HepG2 (cell line): ENCODE data around the gene SFXN2. TPM values are rescaled to one million over a fixed set of nuclear protein-coding genes. Genes with fewer than 3 reads are reported as not detected.

Source experiments
- CBX2 ChIP-seq, 2 experiments: fragments of 200-600 bp in 1 of 2; sonication (generic); formaldehyde crosslinking in 1 of 2; IDR thresholded peaks; 2 replicates each; pipeline versions ENCODE4 v1.7.0 to v1.8.1; 2018 to 2022; ENCODE audit warnings: low read depth in 2 of 2, low read length in 1 of 2, mild to moderate bottlenecking in 1 of 2, missing genetic modification reagents in 1 of 2
- ELF3 ChIP-seq: IDR thresholded peaks from 2 replicates; pipeline ENCODE4 v1.6.1; 2016; ENCODE audit warnings: missing genetic modification reagents, missing compliant biosample characterization
- HDAC1 ChIP-seq: sonication (generic); formaldehyde crosslinking; IDR thresholded peaks from 2 replicates; pipeline ENCODE4 v1.5.1; 2020; ENCODE audit warnings: mild to moderate bottlenecking, missing genetic modification reagents
- HDAC2 ChIP-seq: sonication (generic); formaldehyde crosslinking; IDR thresholded peaks from 2 replicates; pipeline ENCODE4 v1.4.0; 2020; ENCODE audit warnings: missing genetic modification reagents
- HNF4A ChIP-seq: sonication (generic); formaldehyde crosslinking; IDR thresholded peaks from 2 replicates; pipeline ENCODE4 v1.4.0; 2020; ENCODE audit warnings: missing genetic modification reagents
- HNRNPL ChIP-seq: fragments of 200-400 bp; formaldehyde crosslinking; IDR thresholded peaks from 2 replicates; pipeline ENCODE4 v1.6.1; 2017; ENCODE audit warnings: mild to moderate bottlenecking, low read depth, low read length
- HOXA3 ChIP-seq: sonication (generic); formaldehyde crosslinking; IDR thresholded peaks from 2 replicates; pipeline ENCODE4 v1.5.0; 2020; ENCODE audit warnings: missing genetic modification reagents
- RCOR2 ChIP-seq: IDR thresholded peaks from 2 replicates; pipeline ENCODE4 v1.6.1; 2016; ENCODE audit warnings: missing biosample characterization, missing genetic modification reagents
- RXRA ChIP-seq: sonication (generic); formaldehyde crosslinking; IDR thresholded peaks from 2 replicates; pipeline ENCODE4 v1.5.1; 2020; ENCODE audit warnings: missing genetic modification reagents
- SALL1 ChIP-seq: sonication (generic); formaldehyde crosslinking; IDR thresholded peaks from 2 replicates; pipeline ENCODE4 v1.8.0; 2022; ENCODE audit warnings: mild to moderate bottlenecking, missing genetic modification reagents
- SMARCC2 ChIP-seq: fragments of 450-650 bp; IDR thresholded peaks from 2 replicates; pipeline ENCODE4 v1.6.1; 2017; ENCODE audit warnings: antibody characterized with exemption, mild to moderate bottlenecking
- SOX6 ChIP-seq, 2 experiments: fragments of 450-650 bp in 1 of 2; sonication (generic) in 1 of 2; formaldehyde crosslinking in 1 of 2; IDR thresholded peaks; 2 replicates each; pipeline versions ENCODE4 v1.4.0 to v1.6.1; 2017 to 2020; ENCODE audit warnings: antibody characterized with exemption in 1 of 2, mild to moderate bottlenecking in 1 of 2, missing genetic modification reagents in 1 of 2
- SRSF4 ChIP-seq: fragments of 200-400 bp; formaldehyde crosslinking; IDR thresholded peaks from one replicate; pipeline ENCODE4 v1.6.1; 2018; ENCODE audit warnings: mild to moderate bottlenecking, low read depth, low read length, moderate library complexity; ENCODE audit not compliant: poor library complexity, severe bottlenecking
- XRCC5 ChIP-seq: fragments of 200-400 bp; formaldehyde crosslinking; optimal IDR thresholded peaks from 2 replicates; pipeline ENCODE3; 2017; ENCODE audit warnings: mild to moderate bottlenecking, low read length
- ZBTB20 ChIP-seq: sonication (generic); formaldehyde crosslinking; IDR thresholded peaks from 2 replicates; pipeline ENCODE4 v1.8.1; 2023; ENCODE audit warnings: missing genetic modification reagents, low read depth, mild to moderate bottlenecking, borderline replicate concordance
- ZFP36 ChIP-seq: fragments of 150-350 bp; IDR thresholded peaks from 2 replicates; pipeline ENCODE4 v1.6.1; 2018; ENCODE audit warnings: borderline replicate concordance, low read length, low read depth; ENCODE audit not compliant: partially characterized antibody
- ZNF17 ChIP-seq: sonication (generic); formaldehyde crosslinking; IDR thresholded peaks from 2 replicates; pipeline ENCODE4 v1.5.0; 2020; ENCODE audit warnings: mild to moderate bottlenecking, missing genetic modification reagents
- ZNF552 ChIP-seq: sonication (generic); formaldehyde crosslinking; IDR thresholded peaks from 2 replicates; pipeline ENCODE4 v1.9.0; 2022; ENCODE audit warnings: missing genetic modification reagents, mild to moderate bottlenecking, borderline replicate concordance
- ZNF589 ChIP-seq: sonication (generic); formaldehyde crosslinking; conservative IDR thresholded peaks from 2 replicates; pipeline ENCODE4 v1.8.0; 2022; ENCODE audit warnings: mild to moderate bottlenecking, moderate library complexity, missing genetic modification reagents
- ZSCAN31 ChIP-seq: sonication (generic); formaldehyde crosslinking; IDR thresholded peaks from 2 replicates; pipeline ENCODE4 v1.5.0; 2020; ENCODE audit warnings: low read depth, mild to moderate bottlenecking, missing genetic modification reagents
- polyA plus RNA-seq, 8 experiments: library from polyadenylated mRNA; depleted of rRNA in 3 of 8; stranded (reverse) in 7 of 8; unstranded in 1 of 8; fragments of >200 nt; fragmentation: Illumina TruSeq in 4 of 8; extraction: Trizol in 4 of 8; gene quantifications; 2 replicates each; pipeline versions ENCODE4 v1.2.1 to v1.2.3, GENCODE V29; 2011 to 2016; ENCODE audit warnings: low read depth in 4 of 8, missing spikeins in 1 of 8, mixed read lengths in 1 of 8; ENCODE audit not compliant: insufficient read depth in 1 of 8
- total RNA-seq, 5 experiments: library from RNA; depleted of rRNA; stranded (reverse); fragments of >200 nt; fragmentation: Illumina TruSeq; extraction: Trizol; gene quantifications; 2 replicates each; pipeline ENCODE4 v1.2.3, GENCODE V29; 2016; ENCODE audit warnings: low read depth in 1 of 5
- TF ChIP-seq, protein P1 (sequence below): sonication (generic); formaldehyde crosslinking; IDR thresholded peaks from 2 replicates; pipeline ENCODE4 v1.4.0; 2020; ENCODE audit warnings: missing genetic modification reagents
- TF ChIP-seq, protein P2 (sequence below): sonication (generic); formaldehyde crosslinking; IDR thresholded peaks from 2 replicates; pipeline ENCODE4 v1.5.1; 2020; ENCODE audit warnings: mild to moderate bottlenecking, moderate library complexity, missing genetic modification reagents

The SFXN2 gene
- total and polyA plus RNA-seq, 2 of the 13 experiments (the other 11 are each of a cell fraction or from before 2014, with no cell fraction given) = 12.8 to 21.1 TPM

GRCh38 chr10:102665904-102666509 lies 48.4 kb upstream of the SFXN2 start (continued):
- TF ChIP-seq SMARCC2 = no peak
- TF ChIP-seq ZNF589 (CRISPR knock-in tag) = 0 out of 2 replicates have a peak, but pooled peaks have one; percentile 52
- peak; percentile 28 for TF ChIP-seq HDAC1 (CRISPR knock-in tag)
- TF ChIP-seq ZNF17 = no peak
- peak; percentile 27; the same call in 1 of the 2 replicates for TF ChIP-seq RXRA (CRISPR knock-in tag)
- TF ChIP-seq SALL1 (CRISPR knock-in tag) = peak; percentile 46; the same call in 1 of the 2 replicates
- TF ChIP-seq HOXA3 (CRISPR knock-in tag) = 0 out of 2 replicates have a peak, but pooled peaks have one; percentile 12
- no peak for TF ChIP-seq ZFP36
- TF ChIP-seq, protein P1, sequence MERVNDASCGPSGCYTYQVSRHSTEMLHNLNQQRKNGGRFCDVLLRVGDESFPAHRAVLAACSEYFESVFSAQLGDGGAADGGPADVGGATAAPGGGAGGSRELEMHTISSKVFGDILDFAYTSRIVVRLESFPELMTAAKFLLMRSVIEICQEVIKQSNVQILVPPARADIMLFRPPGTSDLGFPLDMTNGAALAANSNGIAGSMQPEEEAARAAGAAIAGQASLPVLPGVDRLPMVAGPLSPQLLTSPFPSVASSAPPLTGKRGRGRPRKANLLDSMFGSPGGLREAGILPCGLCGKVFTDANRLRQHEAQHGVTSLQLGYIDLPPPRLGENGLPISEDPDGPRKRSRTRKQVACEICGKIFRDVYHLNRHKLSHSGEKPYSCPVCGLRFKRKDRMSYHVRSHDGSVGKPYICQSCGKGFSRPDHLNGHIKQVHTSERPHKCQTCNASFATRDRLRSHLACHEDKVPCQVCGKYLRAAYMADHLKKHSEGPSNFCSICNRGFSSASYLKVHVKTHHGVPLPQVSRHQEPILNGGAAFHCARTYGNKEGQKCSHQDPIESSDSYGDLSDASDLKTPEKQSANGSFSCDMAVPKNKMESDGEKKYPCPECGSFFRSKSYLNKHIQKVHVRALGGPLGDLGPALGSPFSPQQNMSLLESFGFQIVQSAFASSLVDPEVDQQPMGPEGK (CRISPR knock-in tag) = peak; percentile 64
- TF ChIP-seq XRCC5 = peak; percentile 51
- 0 out of 2 replicates have a peak, but pooled peaks have one; percentile 51 for TF ChIP-seq RCOR2 (CRISPR knock-in tag)
- TF ChIP-seq SRSF4 = no peak
- no peak for TF ChIP-seq ZSCAN31 (CRISPR knock-in tag)
- no peak for TF ChIP-seq CBX2 (IDR thresholded peaks at IDR 0.05; ENCODE audit: low read depth, low read length)
- TF ChIP-seq CBX2 (CRISPR knock-in tag; IDR thresholded peaks at IDR 0.05; ENCODE audit: low read depth) = no peak
- no peak for TF ChIP-seq ZNF552 (CRISPR knock-in tag)
- TF ChIP-seq HDAC2 = peak; percentile 49
- TF ChIP-seq, protein P2, sequence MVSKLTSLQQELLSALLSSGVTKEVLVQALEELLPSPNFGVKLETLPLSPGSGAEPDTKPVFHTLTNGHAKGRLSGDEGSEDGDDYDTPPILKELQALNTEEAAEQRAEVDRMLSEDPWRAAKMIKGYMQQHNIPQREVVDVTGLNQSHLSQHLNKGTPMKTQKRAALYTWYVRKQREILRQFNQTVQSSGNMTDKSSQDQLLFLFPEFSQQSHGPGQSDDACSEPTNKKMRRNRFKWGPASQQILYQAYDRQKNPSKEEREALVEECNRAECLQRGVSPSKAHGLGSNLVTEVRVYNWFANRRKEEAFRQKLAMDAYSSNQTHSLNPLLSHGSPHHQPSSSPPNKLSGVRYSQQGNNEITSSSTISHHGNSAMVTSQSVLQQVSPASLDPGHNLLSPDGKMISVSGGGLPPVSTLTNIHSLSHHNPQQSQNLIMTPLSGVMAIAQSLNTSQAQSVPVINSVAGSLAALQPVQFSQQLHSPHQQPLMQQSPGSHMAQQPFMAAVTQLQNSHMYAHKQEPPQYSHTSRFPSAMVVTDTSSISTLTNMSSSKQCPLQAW = no peak
- 0 out of 2 replicates have a peak, but pooled peaks have one; percentile 69 for TF ChIP-seq HNRNPL
- no peak for TF ChIP-seq SOX6 (IDR thresholded peaks at IDR 0.05)
- TF ChIP-seq SOX6 (CRISPR knock-in tag; IDR thresholded peaks at IDR 0.05) = peak; percentile 35
- peak; percentile 79 for TF ChIP-seq HNF4A (CRISPR knock-in tag)
- TF ChIP-seq ZBTB20 (CRISPR knock-in tag) = 0 out of 2 replicates have a peak, but pooled peaks have one; percentile 40
- TF ChIP-seq ELF3 (CRISPR knock-in tag) = 0 out of 2 replicates have a peak, but pooled peaks have one; percentile 37
